Neural progenitor cell (in vitro differentiated cells): ENCODE data around the gene ATIC. TPM values are rescaled to one million over a fixed set of nuclear protein-coding genes. Genes with fewer than 3 reads are reported as not detected.

Experiments used
- DNase-seq: peaks from one replicate; pipeline ENCODE4 v3.0.0-alpha.2; 2016; ENCODE audit warnings: low spot score
- H2AFZ ChIP-seq: fragments of 200-600 bp; sonication (generic); replicated peaks from 2 replicates; pipeline ENCODE4 v1.6.1; 2016; ENCODE audit warnings: antibody characterized with exemption
- H3F3A ChIP-seq: fragments of 200-600 bp; sonication (generic); 2 replicates; pipeline ENCODE4 v1.6.1; 2016; ENCODE audit warnings: antibody characterized with exemption, low read depth
- H3K27ac ChIP-seq: fragments of 200-600 bp; sonication (generic); 2 replicates; pipeline ENCODE4 v1.5.1; 2016; ENCODE audit warnings: mild to moderate bottlenecking
- H3K27me3 ChIP-seq: fragments of 200-600 bp; sonication (generic); 2 replicates; pipeline ENCODE4 v1.6.1; 2016; ENCODE audit warnings: mild to moderate bottlenecking, moderate library complexity
- H3K36me3 ChIP-seq: fragments of 200-600 bp; sonication (generic); 2 replicates; pipeline ENCODE4 v1.5.1; 2016
- H3K4me1 ChIP-seq: fragments of 200-600 bp; sonication (generic); 2 replicates; pipeline ENCODE4 v1.6.1; 2016; ENCODE audit warnings: mixed run types
- H3K4me2 ChIP-seq: fragments of 200-600 bp; sonication (generic); 2 replicates; pipeline ENCODE4 v1.6.1; 2016
- H3K4me3 ChIP-seq: fragments of 200-600 bp; sonication (generic); 2 replicates; pipeline ENCODE4 v1.5.1; 2016
- H3K79me2 ChIP-seq: fragments of 200-600 bp; sonication (generic); 2 replicates; pipeline ENCODE4 v1.6.1; 2016; ENCODE audit warnings: low read depth
- H3K9ac ChIP-seq: fragments of 200-600 bp; sonication (generic); 2 replicates; pipeline ENCODE4 v1.6.1; 2016
- H3K9me3 ChIP-seq: fragments of 200-600 bp; sonication (generic); 2 replicates; pipeline ENCODE4 v1.5.1; 2016; ENCODE audit warnings: low read depth
- H4K20me1 ChIP-seq: fragments of 200-600 bp; sonication (generic); 2 replicates; pipeline ENCODE4 v1.6.1; 2016; ENCODE audit warnings: low read depth
- H3K27ac Mint-ChIP-seq: 3 replicates; pipeline ENCODE4 v1.8.0; 2021; ENCODE audit warnings: mixed read lengths
- H3K27me3 Mint-ChIP-seq: 2 replicates; pipeline ENCODE4 v1.8.0; 2022; ENCODE audit warnings: low read depth, mild to moderate bottlenecking, inconsistent platforms, moderate library complexity, mixed read lengths; ENCODE audit not compliant: insufficient read depth
- H3K36me3 Mint-ChIP-seq: 3 replicates; pipeline ENCODE4 v1.8.0; 2021; ENCODE audit warnings: mixed read lengths
- H3K4me1 Mint-ChIP-seq: 3 replicates; pipeline ENCODE4 v1.8.0; 2021; ENCODE audit warnings: mixed read lengths
- H3K4me3 Mint-ChIP-seq: 3 replicates; pipeline ENCODE4 v1.8.0; 2021; ENCODE audit warnings: mild to moderate bottlenecking, moderate library complexity, mixed read lengths
- H3K9me3 Mint-ChIP-seq: 3 replicates; pipeline ENCODE4 v1.8.0; 2020; ENCODE audit warnings: mixed read lengths
- CTCF ChIP-seq: fragments of 200-600 bp; sonication (generic); IDR thresholded peaks from 2 replicates; pipeline ENCODE4 v1.5.1; 2017; ENCODE audit warnings: antibody characterized with exemption, mild to moderate bottlenecking
- EZH2 ChIP-seq: fragments of 200-600 bp; sonication (generic); IDR thresholded peaks from 2 replicates; pipeline ENCODE4 v1.6.1; 2017; ENCODE audit warnings: antibody characterized with exemption, mild to moderate bottlenecking, moderate library complexity
- EZH2phosphoT487 ChIP-seq: fragments of 200-600 bp; sonication (generic); IDR thresholded peaks from 2 replicates; pipeline ENCODE4 v1.6.1; 2017; ENCODE audit warnings: antibody characterized with exemption
- total RNA-seq: library from RNA; depleted of rRNA; stranded (reverse); fragments of >200 nt; gene quantifications from 2 replicates; pipeline ENCODE4 v1.2.3, GENCODE V29; 2015; ENCODE audit warnings: low replicate concordance

ATIC gene
- total RNA-seq, 1 donor from 2014 or later: 43.2 TPM

GRCh38 chr2:215347878-215348277 lies 36.0 kb downstream of the ATIC start:
- Histone ChIP-seq H3K27me3 (no peaks in the 10 kb centered on the region), H3K36me3 (peaks cover 9% of the 10 kb centered on the region), H4K20me1 (no peaks in the 10 kb centered on the region), H3K4me1 (no peaks in the 10 kb centered on the region), H3K4me3 (no peak overlapping the region), H3K4me2 (no peak overlapping the region), H3K79me2 (no peaks in the 10 kb centered on the region), H3K9me3 (no peaks in the 10 kb centered on the region), H3K27ac (no peak overlapping the region), H3K9ac (no peak overlapping the region), H3F3A (no peaks in the 10 kb centered on the region), H2AFZ (no peak overlapping the region)
- no peak for DNase-seq
- Mint-ChIP-seq H3K36me3 (peaks cover 50% of the 10 kb centered on the region), H3K4me1 (no peaks in the 10 kb centered on the region), H3K27ac (no peak overlapping the region), H3K4me3 (no peak overlapping the region), H3K27me3 (peaks cover 2% of the 10 kb centered on the region), H3K9me3 (no peaks in the 10 kb centered on the region)
- TF ChIP-seq CTCF (no peak), EZH2phosphoT487 (no peak), EZH2 (no peak)

- H3F3A ChIP-seq: no peaks in the 10 kb centered on the region
- no peaks in the 10 kb centered on the region for H4K20me1 ChIP-seq
- Mint-ChIP-seq H3K27me3 (no peaks in the 10 kb centered on the region), H3K27ac (no peak overlapping the region), H3K36me3 (peaks cover 29% of the 10 kb centered on the region), H3K4me1 (no peaks in the 10 kb centered on the region), H3K9me3 (no peaks in the 10 kb centered on the region), H3K4me3 (no peak overlapping the region)
- no peaks in the 10 kb centered on the region for H3K9me3 ChIP-seq
- no peak overlapping the region for H3K9ac ChIP-seq
- H3K27me3 ChIP-seq: no peaks in the 10 kb centered on the region
- no peak overlapping the region for H3K4me3 ChIP-seq
- H3K27ac ChIP-seq: no peak overlapping the region
- H3K4me2 ChIP-seq: no peak overlapping the region
- no peak for DNase-seq
- no peaks in the 10 kb centered on the region for H3K36me3 ChIP-seq
- TF ChIP-seq CTCF (no peak), EZH2 (no peak), EZH2phosphoT487 (no peak)
- no peak overlapping the region for H2AFZ ChIP-seq
- no peaks in the 10 kb centered on the region for H3K4me1 ChIP-seq
- no peaks in the 10 kb centered on the region for H3K79me2 ChIP-seq
Observed at GRCh38 chr2:215352602-215353001, 40.7 kb downstream of the ATIC start.

- DNase-seq: no peak
- Histone ChIP-seq H3K79me2 (no peaks in the 10 kb centered on the region), H3K4me2 (no peak overlapping the region), H3K27ac (no peak overlapping the region), H3K4me3 (no peak overlapping the region), H2AFZ (no peak overlapping the region), H3K9ac (no peak overlapping the region), H3K4me1 (no peaks in the 10 kb centered on the region), H4K20me1 (no peaks in the 10 kb centered on the region), H3K9me3 (no peaks in the 10 kb centered on the region), H3F3A (no peaks in the 10 kb centered on the region), H3K27me3 (no peaks in the 10 kb centered on the region), H3K36me3 (no peaks in the 10 kb centered on the region)
- Mint-ChIP-seq H3K27ac (no peak overlapping the region), H3K9me3 (no peaks in the 10 kb centered on the region), H3K27me3 (no peaks in the 10 kb centered on the region), H3K4me1 (no peaks in the 10 kb centered on the region), H3K36me3 (peaks cover 14% of the 10 kb centered on the region), H3K4me3 (no peak overlapping the region)
- TF ChIP-seq EZH2phosphoT487: no peak
- TF ChIP-seq EZH2: no peak
- no peak for TF ChIP-seq CTCF
Observed at GRCh38 chr2:215354771-215355695, 43.2 kb downstream of the ATIC start.
